ENCODE results near the gene CDH4.

The CDH4 gene

GRCh38 chr20:61797200-61797599, 545.1 kb downstream of the CDH4 start:
- no peaks in the 10 kb centered on the region for H3K36me3 ChIP-seq (ENCODE audit: insufficient read depth, low read length)
- no peaks in the 10 kb centered on the region for H3K4me1 ChIP-seq (ENCODE audit: insufficient read depth, low read length)
- H3K9me3 ChIP-seq (ENCODE audit: low read length): no peaks in the 10 kb centered on the region
- no peak overlapping the region for H3K9ac ChIP-seq (ENCODE audit: low read length)
- no peak overlapping the region for H3K27ac ChIP-seq (ENCODE audit: low read depth, low read length)
- peaks cover 0 to 34% of the 10 kb centered on the region in 2 donors for H3K27me3 ChIP-seq (ENCODE audit: control insufficient read depth in 1 of 2, insufficient read depth in 2 of 2, low read length in 2 of 2)
- H3K4me3 ChIP-seq (ENCODE audit: low read depth in 1 of 2, low read length in 2 of 2): no peak overlapping the region

- Histone ChIP-seq H3K4me3 (ENCODE audit: low read depth in 1 of 2, low read length in 2 of 2) (no peak overlapping the region), H3K9me3 (ENCODE audit: low read length) (no peaks in the 10 kb centered on the region), H3K27me3 (ENCODE audit: control insufficient read depth in 1 of 2, insufficient read depth in 2 of 2, low read length in 2 of 2) (peaks cover 0 to 40% of the 10 kb centered on the region in 2 donors), H3K9ac (ENCODE audit: low read length) (no peak overlapping the region), H3K4me1 (ENCODE audit: insufficient read depth, low read length) (no peaks in the 10 kb centered on the region), H3K36me3 (ENCODE audit: insufficient read depth, low read length) (no peaks in the 10 kb centered on the region), H3K27ac (ENCODE audit: low read depth, low read length) (no peak overlapping the region)
These were observed 545.9 kb downstream of the CDH4 start for GRCh38 chr20:61797971-61798411.

GRCh38 chr20:61798632-61799031, 546.6 kb downstream of the CDH4 start:
- no peak overlapping the region for H3K27ac ChIP-seq (ENCODE audit: low read depth, low read length)
- no peak overlapping the region for H3K9ac ChIP-seq (ENCODE audit: low read length)
- H3K36me3 ChIP-seq (ENCODE audit: insufficient read depth, low read length): no peaks in the 10 kb centered on the region
- H3K4me1 ChIP-seq (ENCODE audit: insufficient read depth, low read length): peaks cover 5% of the 10 kb centered on the region
- H3K27me3 ChIP-seq (ENCODE audit: control insufficient read depth in 1 of 2, insufficient read depth in 2 of 2, low read length in 2 of 2): peaks cover 0 to 40% of the 10 kb centered on the region in 2 donors
- H3K9me3 ChIP-seq (ENCODE audit: low read length): no peaks in the 10 kb centered on the region
- no peak overlapping the region for H3K4me3 ChIP-seq (ENCODE audit: low read depth in 1 of 2, low read length in 2 of 2)

GRCh38 chr20:61799394-61799923, 547.4 kb downstream of the CDH4 start:
- Histone ChIP-seq H3K36me3 (ENCODE audit: insufficient read depth, low read length) (no peaks in the 10 kb centered on the region), H3K27ac (ENCODE audit: low read depth, low read length) (no peak overlapping the region), H3K4me3 (ENCODE audit: low read depth in 1 of 2, low read length in 2 of 2) (no peak overlapping the region), H3K9ac (ENCODE audit: low read length) (no peak overlapping the region), H3K9me3 (ENCODE audit: low read length) (no peaks in the 10 kb centered on the region), H3K4me1 (ENCODE audit: insufficient read depth, low read length) (peaks cover 5% of the 10 kb centered on the region), H3K27me3 (ENCODE audit: control insufficient read depth in 1 of 2, insufficient read depth in 2 of 2, low read length in 2 of 2) (peaks cover 0 to 47% of the 10 kb centered on the region in 2 donors)

- H3K27me3 ChIP-seq (ENCODE audit: control insufficient read depth in 1 of 2, insufficient read depth in 2 of 2, low read length in 2 of 2): peaks cover 0 to 52% of the 10 kb centered on the region in 2 donors
- no peak overlapping the region for H3K27ac ChIP-seq (ENCODE audit: low read depth, low read length)
- H3K36me3 ChIP-seq (ENCODE audit: insufficient read depth, low read length): no peaks in the 10 kb centered on the region
- H3K9ac ChIP-seq (ENCODE audit: low read length): no peak overlapping the region
- no peak overlapping the region for H3K4me3 ChIP-seq (ENCODE audit: low read depth in 1 of 2, low read length in 2 of 2)
- H3K9me3 ChIP-seq (ENCODE audit: low read length): no peaks in the 10 kb centered on the region
- H3K4me1 ChIP-seq (ENCODE audit: insufficient read depth, low read length): peaks cover 5% of the 10 kb centered on the region
These were observed 547.9 kb downstream of the CDH4 start for GRCh38 chr20:61799928-61800327.

GRCh38 chr20:61800359-61801064, 548.5 kb downstream of the CDH4 start:
- Histone ChIP-seq H3K9ac (ENCODE audit: low read length) (no peak overlapping the region), H3K9me3 (ENCODE audit: low read length) (no peaks in the 10 kb centered on the region), H3K4me3 (ENCODE audit: low read depth in 1 of 2, low read length in 2 of 2) (no peak overlapping the region), H3K4me1 (ENCODE audit: insufficient read depth, low read length) (peaks cover 5% of the 10 kb centered on the region), H3K27ac (ENCODE audit: low read depth, low read length) (no peak overlapping the region), H3K27me3 (ENCODE audit: control insufficient read depth in 1 of 2, insufficient read depth in 2 of 2, low read length in 2 of 2) (peaks cover 0 to 56% of the 10 kb centered on the region in 2 donors), H3K36me3 (ENCODE audit: insufficient read depth, low read length) (no peaks in the 10 kb centered on the region)

GRCh38 chr20:61801065-61801360, 549.0 kb downstream of the CDH4 start:
- H3K9ac ChIP-seq (ENCODE audit: low read length): no peak overlapping the region
- no peak overlapping the region for H3K27ac ChIP-seq (ENCODE audit: low read depth, low read length)
- no peaks in the 10 kb centered on the region for H3K9me3 ChIP-seq (ENCODE audit: low read length)
- no peaks in the 10 kb centered on the region for H3K36me3 ChIP-seq (ENCODE audit: insufficient read depth, low read length)
- peaks cover 5% of the 10 kb centered on the region for H3K4me1 ChIP-seq (ENCODE audit: insufficient read depth, low read length)
- no peak overlapping the region for H3K4me3 ChIP-seq (ENCODE audit: low read depth in 1 of 2, low read length in 2 of 2)
- peaks cover 0 to 57% of the 10 kb centered on the region in 2 donors for H3K27me3 ChIP-seq (ENCODE audit: control insufficient read depth in 1 of 2, insufficient read depth in 2 of 2, low read length in 2 of 2)

GRCh38 chr20:61801428-61801827, 549.4 kb downstream of the CDH4 start:
- Histone ChIP-seq H3K9ac (ENCODE audit: low read length) (no peak overlapping the region), H3K9me3 (ENCODE audit: low read length) (no peaks in the 10 kb centered on the region), H3K27ac (ENCODE audit: low read depth, low read length) (no peak overlapping the region), H3K4me3 (ENCODE audit: low read depth in 1 of 2, low read length in 2 of 2) (no peak overlapping the region), H3K4me1 (ENCODE audit: insufficient read depth, low read length) (peaks cover 5% of the 10 kb centered on the region), H3K36me3 (ENCODE audit: insufficient read depth, low read length) (no peaks in the 10 kb centered on the region), H3K27me3 (ENCODE audit: control insufficient read depth in 1 of 2, insufficient read depth in 2 of 2, low read length in 2 of 2) (peaks cover 0 to 55% of the 10 kb centered on the region in 2 donors)

GRCh38 chr20:61801857-61802442, 549.9 kb downstream of the CDH4 start:
- peaks cover 5% of the 10 kb centered on the region for H3K4me1 ChIP-seq (ENCODE audit: insufficient read depth, low read length)
- H3K36me3 ChIP-seq (ENCODE audit: insufficient read depth, low read length): no peaks in the 10 kb centered on the region
- no peak overlapping the region for H3K4me3 ChIP-seq (ENCODE audit: low read depth in 1 of 2, low read length in 2 of 2)
- H3K9me3 ChIP-seq (ENCODE audit: low read length): no peaks in the 10 kb centered on the region
- no peak overlapping the region for H3K9ac ChIP-seq (ENCODE audit: low read length)
- peaks cover 0 to 51% of the 10 kb centered on the region in 2 donors for H3K27me3 ChIP-seq (ENCODE audit: control insufficient read depth in 1 of 2, insufficient read depth in 2 of 2, low read length in 2 of 2)
- H3K27ac ChIP-seq (ENCODE audit: low read depth, low read length): no peak overlapping the region

- Histone ChIP-seq H3K4me3 (ENCODE audit: low read depth in 1 of 2, low read length in 2 of 2) (no peak overlapping the region), H3K36me3 (ENCODE audit: insufficient read depth, low read length) (no peaks in the 10 kb centered on the region), H3K27me3 (ENCODE audit: control insufficient read depth in 1 of 2, insufficient read depth in 2 of 2, low read length in 2 of 2) (peaks cover 0 to 53% of the 10 kb centered on the region in 2 donors), H3K9me3 (ENCODE audit: low read length) (no peaks in the 10 kb centered on the region), H3K4me1 (ENCODE audit: insufficient read depth, low read length) (peaks cover 5% of the 10 kb centered on the region), H3K9ac (ENCODE audit: low read length) (no peak overlapping the region), H3K27ac (ENCODE audit: low read depth, low read length) (no peak overlapping the region)
These were observed 550.8 kb downstream of the CDH4 start for GRCh38 chr20:61802721-61803311.

GRCh38 chr20:61803416-61803914, 551.4 kb downstream of the CDH4 start:
- H3K9ac ChIP-seq (ENCODE audit: low read length): no peak overlapping the region
- peak overlapping the region; percentile 1 to 47 for H3K4me3 ChIP-seq (ENCODE audit: low read depth in 1 of 2, low read length in 2 of 2)
- no peaks in the 10 kb centered on the region for H3K9me3 ChIP-seq (ENCODE audit: low read length)
- H3K36me3 ChIP-seq (ENCODE audit: insufficient read depth, low read length): no peaks in the 10 kb centered on the region
- H3K27ac ChIP-seq (ENCODE audit: low read depth, low read length): no peak overlapping the region
- peaks cover 0 to 55% of the 10 kb centered on the region in 2 donors for H3K27me3 ChIP-seq (ENCODE audit: control insufficient read depth in 1 of 2, insufficient read depth in 2 of 2, low read length in 2 of 2)
- peaks cover 5% of the 10 kb centered on the region for H3K4me1 ChIP-seq (ENCODE audit: insufficient read depth, low read length)
